Frontal cortex (tissue), 4 donors: Measurements from ENCODE around the gene NCK2. TPM values are rescaled to one million over a fixed set of nuclear protein-coding genes. Genes with fewer than 3 reads are reported as not detected.

Source experiments
- DNase-seq, 2 donors: peaks; one replicate each; pipeline ENCODE4 v3.0.0; 2012; ENCODE audit warnings: low spot score in 2 of 2
- FAIRE-seq: peaks from 2 replicates; lab custom pipeline; 2012; peaks lifted over from hg19 to GRCh38; lab: Jason Lieb, UNC
- total RNA-seq: library from RNA; depleted of rRNA; stranded (reverse); fragments of >200 nt; gene quantifications from one replicate; pipeline ENCODE4 v1.2.3, GENCODE V29; 2014
- donor health status: control.
- donor health status: control.
- donor health status: control.

The NCK2 gene
- total RNA-seq, 1 donor from 2014 or later = 84.8 TPM

GRCh38 chr2:105836840-105837692, 92.4 kb downstream of the NCK2 start:
- no peak for DNase-seq
- FAIRE-seq = no peak

DNA sequence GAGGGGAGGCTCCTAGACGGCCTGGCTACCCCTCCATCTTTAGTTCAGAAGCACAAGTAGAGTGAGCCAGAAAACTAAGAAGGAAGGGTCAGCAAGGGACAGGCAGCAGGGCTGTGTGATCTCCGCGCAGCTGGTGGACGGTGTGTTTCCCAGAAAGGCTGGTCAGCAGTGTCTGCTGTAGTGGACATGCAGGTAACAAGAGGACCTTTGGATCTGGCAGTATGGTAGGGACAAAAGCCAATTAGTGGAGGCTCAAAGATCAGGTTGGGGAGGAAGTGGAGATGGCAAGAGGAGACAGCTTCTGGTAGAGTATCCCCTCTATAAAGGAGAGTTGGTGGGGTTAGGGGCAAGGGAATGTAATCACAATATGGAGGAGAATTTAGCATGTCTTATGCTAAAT, 95.1 kb downstream of the NCK2 start:
- no peak for FAIRE-seq
- DNase-seq = no peak

- no peak for DNase-seq
- no peak for FAIRE-seq
Observed at GRCh38 chr2:105840933-105841332, 96.2 kb downstream of the NCK2 start.

GRCh38 chr2:105841551-105841950, 96.8 kb downstream of the NCK2 start:
- no peak for DNase-seq
- FAIRE-seq = no peak

DNA sequence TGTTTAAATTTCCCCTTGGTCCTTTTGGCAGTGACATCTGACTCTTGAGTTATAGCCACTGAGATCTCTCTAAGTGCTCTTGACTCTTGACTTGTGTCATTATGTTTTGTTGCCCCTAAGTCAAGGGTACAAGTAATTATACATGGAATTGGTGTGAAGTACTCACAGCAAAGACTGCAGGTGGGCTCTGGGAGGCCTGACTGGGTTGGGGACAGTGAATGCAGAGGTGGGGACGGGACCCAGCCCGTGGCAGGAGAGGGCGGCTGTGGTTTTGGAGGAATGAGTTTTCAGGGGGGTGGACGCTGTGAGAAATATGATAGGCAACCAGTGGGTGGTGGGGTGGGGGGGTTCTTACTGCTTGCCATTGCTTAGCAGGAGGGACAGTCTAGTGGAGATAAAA, 97.8 kb downstream of the NCK2 start:
- FAIRE-seq (no peak), DNase-seq (no peak)

DNA sequence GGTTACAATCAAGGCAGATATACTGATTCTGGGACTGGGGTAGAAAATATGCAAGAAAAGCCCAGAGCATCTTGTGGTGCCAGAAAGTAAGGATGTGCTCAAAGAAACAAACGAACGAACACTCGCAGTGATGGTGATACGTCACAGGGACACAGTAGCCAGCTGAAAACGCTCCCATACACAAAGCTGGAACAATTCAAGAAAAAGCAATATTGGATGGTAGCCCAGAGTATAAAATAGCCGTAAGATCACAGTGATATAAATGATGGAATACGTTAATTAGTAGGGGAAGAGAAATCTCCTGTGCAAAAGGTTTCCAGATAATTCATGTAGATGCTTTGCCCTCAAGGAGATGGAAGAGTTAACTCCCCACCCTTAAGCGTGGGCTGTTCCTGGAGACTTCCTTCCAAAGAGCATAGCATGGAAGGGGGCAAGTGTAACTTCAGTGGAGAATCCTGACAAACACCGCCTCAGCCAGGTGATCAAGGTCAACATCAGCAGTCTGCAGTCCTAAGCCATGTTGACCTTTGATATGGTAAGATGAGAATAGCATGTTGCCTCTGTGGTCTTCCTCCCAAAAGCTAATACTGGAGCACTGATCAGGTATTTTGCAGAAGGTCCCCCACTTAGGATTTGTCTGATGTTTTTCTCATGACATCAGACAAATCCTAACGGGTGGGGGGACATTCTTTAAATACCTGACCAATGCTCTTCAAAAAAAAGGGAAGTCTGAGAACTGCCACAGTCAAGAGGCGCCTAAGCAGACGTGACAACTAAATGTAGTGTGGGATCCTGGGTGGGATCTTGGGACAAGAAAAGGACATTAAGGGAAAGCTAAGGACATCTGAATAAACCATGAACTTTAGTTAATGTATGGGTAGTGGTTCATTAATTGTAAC, 99.0 kb downstream of the NCK2 start:
- DNase-seq = no peak
- no peak for FAIRE-seq

GRCh38 chr2:105845976-105846375, 101.3 kb downstream of the NCK2 start:
- DNase-seq (no peak), FAIRE-seq (no peak)

- no peak for DNase-seq
- no peak for FAIRE-seq
Observed at GRCh38 chr2:105847056-105847455, 102.3 kb downstream of the NCK2 start.

DNA sequence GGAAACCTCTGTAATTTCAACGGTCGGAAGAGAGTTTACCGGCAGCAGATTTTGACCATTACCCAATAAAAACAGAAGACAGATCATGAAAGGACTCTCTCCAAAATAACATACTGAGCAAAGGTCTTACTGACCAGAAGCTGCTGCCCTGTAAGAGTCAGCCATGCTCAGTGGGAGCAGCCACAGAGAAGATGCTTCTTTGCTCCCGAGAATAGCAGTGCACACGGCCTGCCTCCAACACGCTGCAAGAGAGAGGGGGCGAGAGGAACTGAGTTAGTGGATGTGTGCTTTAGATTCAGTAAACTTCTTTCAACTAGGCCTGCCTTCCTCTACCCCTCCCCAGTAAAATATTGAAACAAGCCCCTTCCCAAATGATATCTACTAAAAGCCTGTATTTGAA, 103.7 kb downstream of the NCK2 start:
- no peak for FAIRE-seq

DNA sequence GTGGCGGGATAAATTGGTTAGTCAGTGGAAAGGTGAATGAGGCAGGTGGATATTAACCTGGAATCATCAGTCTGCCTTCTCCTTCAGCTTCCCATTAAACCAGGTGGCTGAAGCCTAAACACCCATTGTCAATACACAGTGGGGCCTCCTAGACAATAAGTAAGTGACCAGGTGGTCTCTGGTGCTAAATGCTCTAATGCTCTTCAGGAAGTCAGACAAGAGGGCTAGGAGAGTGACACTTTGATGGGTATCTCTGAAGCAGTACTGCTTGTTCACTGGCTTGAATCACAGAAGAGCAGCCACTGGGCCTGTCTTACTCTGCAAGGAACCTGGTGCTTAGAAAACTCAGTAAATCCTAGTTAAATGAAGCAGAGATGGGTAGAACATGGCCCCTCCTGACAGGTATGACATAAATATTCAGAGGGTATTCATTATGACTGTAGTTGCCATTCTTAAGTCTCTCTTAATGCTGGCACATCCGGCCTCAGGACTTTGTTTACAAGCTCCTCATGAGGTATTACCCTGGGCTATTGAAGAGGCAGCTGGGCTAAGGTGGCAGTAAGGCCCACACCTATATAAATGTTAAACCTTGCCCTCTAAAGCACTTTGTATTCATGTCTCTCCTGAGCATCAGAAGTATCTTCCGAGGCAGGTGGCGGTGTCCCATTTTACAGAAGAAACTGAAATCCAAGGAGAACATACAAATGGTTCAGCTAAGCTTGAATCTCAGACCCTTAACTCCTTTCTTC, 104.9 kb downstream of the NCK2 start:
- no peak for FAIRE-seq
- DNase-seq = no peak

More for the DNA sequence above, 103.7 kb downstream of the NCK2 start:
- DNase-seq = no peak

- FAIRE-seq (no peak), DNase-seq (no peak)
Observed at GRCh38 chr2:105852066-105852465, 107.4 kb downstream of the NCK2 start.

GRCh38 chr2:105853354-105854088, 108.8 kb downstream of the NCK2 start:
- no peak for FAIRE-seq
- DNase-seq = no peak

DNA sequence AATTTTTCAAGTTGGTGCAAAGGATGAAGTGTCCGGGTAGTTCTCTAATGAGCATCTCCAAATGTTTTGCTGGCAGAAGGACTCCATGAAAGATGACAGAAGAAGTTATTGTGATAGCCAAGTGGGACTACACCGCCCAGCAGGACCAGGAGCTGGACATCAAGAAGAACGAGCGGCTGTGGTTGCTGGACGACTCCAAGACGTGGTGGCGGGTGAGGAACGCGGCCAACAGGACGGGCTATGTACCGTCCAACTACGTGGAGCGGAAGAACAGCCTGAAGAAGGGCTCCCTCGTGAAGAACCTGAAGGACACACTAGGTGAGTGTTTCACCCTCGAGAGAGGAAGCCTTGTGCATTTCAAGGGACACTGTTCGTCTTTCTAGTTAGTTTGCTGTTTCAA, 110.3 kb downstream of the NCK2 start:
- FAIRE-seq (no peak), DNase-seq (no peak)

GRCh38 chr2:105856581-105856980, 111.9 kb downstream of the NCK2 start:
- DNase-seq = no peak
- no peak for FAIRE-seq

GRCh38 chr2:105857076-105857740, 112.5 kb downstream of the NCK2 start:
- no peak for FAIRE-seq
- no peak for DNase-seq

DNA sequence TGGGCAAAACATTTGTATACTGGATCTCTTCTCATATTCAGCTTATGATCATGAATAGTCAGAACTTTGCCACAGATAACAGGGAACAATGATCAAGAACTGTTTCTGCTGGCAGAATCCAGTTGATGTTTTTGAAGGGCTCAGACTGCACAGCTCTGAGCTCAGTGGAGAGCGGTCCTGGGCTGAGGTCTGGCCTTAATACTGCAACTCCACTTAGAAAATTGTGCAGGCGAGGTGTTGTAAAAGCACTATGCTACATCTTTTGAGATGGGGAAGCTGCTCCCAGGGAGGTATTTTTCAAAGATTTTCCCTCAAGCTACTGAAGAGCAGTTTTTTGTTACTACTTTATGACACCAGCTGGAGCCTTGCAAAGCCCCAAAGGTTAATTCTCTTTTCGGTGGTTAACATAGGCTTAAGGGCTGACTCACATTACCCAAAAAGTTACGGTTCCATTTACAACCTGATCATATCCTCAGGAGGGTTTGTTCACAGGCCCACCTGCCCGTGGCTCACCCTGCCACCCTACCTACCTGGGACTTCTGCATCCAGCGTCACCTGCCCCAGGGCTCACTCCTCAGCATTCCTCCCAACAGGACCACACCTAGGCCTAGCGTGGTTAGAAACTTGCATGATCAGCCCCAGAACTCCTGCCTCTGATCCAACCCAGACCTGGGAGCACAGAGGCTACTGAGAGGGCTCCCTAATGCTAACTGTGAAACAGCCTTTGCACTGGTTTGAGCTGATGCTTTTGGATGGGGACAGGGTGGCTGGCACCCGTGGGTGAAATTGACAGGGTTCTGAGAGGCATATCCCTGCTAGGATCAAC, 114.4 kb downstream of the NCK2 start:
- DNase-seq (no peak), FAIRE-seq (no peak)

DNA sequence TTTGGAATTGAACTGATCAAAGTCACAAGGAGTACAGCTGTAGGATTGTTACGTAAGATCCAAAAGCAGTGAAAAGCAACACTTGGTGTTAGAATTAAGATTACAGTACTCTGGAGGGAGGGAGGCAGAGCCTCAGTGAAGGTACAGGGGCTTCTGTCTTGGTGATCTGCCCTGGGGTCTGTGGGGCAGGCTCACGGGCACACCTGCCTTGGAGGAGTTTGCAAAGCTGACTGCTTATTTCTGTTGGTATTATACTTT, 114.9 kb downstream of the NCK2 start:
- FAIRE-seq (no peak), DNase-seq (no peak)

DNA sequence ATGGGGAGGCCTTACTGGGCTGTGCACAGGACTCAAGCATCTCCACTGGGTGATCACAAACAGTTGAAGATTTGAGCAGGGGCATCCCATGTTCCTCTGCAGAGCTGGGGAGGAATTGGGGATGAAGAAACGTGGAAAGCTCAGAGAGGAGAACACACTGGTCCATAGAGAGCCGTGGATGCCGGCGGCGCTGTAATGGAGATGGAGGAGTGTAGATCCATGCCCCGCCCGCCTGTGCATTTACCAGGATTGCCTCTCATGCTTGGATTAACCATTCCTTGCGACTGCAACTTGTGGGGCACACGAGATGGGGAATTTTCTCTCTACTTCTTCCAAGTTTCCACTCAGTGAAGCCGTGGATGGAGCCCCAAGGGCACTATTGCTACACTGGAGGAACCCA, 115.9 kb downstream of the NCK2 start:
- DNase-seq (no peak), FAIRE-seq (no peak)

DNA sequence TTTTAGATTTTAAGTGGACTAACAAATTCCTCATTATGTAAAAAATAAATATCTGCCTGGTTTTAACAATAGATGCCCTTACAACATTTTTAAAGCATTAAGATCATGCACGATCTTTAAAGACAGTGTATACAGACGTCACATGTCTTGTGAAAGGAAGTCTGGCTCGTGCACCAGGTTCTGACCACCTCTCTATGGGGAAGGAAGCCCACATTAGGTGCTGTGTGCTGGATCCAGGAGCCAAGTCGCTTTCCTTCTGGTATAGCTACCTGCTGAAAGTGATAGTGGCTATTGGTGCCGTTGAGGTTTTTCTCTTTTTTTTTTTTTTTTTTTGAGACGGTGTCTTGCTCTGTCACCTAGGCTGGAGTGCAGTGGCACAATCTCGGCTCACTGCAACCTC, 116.5 kb downstream of the NCK2 start:
- FAIRE-seq = no peak
- DNase-seq = no peak
